Kidney tubule cell (primary cell): Measurements from ENCODE around the gene LDLRAD4.

Source experiments
- DNase-seq: peaks from one replicate; pipeline ENCODE4 v3.0.0-alpha.2; 2018; ENCODE audit warnings: low spot score

LDLRAD4 gene

DNA sequence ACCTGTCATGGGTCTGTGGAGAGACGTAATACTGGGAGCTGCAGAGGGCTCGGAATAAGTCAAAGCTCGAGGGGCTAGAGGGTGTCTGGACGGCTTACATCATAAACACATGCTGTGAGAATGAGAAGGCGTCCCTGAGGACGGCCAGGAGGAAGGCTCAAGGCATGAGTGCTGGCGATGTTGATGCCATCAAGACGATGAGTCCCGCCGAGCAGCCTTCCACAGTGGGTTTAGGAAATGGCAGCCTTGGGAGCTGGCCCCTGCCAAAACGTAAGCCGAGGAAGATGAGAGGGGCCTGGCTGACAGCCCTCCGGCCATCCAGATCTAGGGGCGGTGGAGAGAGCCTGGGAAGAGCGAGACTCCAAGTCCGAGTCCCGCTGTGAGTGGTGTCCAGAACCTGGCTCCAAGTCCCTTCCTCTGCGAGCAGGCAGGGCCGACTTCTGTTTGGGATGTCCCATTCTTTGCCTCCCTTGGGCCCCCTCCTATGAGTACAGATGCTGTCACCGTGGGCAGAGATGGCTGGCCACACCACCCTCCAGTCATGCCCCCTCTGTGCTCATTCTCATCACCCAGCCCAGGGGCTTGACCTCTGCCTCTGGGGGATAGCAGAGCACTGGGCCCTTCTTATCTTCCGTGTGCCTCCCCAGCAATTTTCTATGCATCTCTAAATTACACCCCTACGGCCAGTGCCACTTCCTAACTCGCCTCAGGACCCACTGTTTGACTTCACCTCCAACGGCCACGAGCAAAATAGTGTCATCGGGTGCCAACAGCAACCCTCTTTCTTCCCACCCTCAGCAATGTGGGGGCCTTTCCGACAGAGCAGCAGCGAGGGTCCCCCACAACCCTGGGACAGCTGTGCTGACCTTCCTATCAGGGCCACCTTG lies 332.1 kb downstream of the LDLRAD4 start:
- DNase-seq: no peak

DNA sequence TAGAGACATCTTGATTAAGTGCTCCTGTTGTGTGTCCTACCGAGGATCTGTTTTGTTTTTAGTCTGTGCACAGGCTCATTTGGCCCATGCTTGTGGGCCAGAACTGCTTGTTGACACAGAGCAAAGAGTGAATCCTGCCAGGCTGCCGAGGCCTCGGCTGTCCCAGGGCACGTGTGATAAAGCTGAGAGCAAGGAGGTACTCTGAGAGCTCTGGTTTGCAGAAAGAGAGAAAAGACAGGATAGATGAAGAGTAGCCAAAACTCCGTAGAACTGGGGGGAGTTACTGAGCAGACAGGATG lies 332.7 kb downstream of the LDLRAD4 start:
- no peak for DNase-seq

DNA sequence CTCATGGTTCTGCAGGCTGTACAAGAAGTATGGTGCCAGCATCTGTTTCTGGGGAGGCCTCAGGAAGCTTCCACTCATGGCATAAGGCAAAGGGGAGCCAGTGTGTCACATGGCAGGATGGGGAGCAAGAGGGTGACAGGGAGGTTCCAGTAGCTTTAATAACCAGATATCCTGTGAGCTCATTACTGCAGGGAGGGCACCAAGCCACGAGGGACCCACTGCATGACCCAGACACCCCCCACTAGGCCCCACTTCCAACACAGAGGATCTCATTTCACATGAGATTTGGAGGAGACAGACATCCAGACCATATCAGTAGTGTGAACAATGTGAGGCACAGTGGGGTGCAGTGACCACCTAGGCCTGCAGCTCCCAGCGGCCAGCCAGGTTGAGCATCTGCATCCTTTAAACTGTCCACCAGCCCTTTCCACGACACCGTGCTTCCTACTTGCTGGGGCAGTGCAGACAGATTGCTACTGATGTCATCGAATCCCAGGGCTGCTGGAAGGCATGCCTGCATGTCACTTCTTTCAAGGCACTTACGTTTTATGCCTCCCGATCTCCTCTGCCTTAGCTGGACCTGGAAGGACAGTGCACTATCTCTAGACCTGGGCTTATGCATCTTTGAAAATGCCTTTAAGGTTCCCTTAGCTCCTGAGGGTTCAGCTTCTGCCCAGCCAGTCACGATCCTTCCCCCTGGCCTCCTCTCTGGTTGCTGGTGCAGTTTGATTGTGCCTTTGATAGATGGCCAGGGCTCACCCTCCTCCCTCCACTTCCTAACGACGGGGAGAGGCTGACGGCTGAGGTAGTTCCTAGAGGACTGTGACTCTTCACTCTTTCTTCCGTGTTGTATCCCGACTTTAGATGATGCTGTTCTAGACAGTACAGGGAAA lies 333.5 kb downstream of the LDLRAD4 start:
- DNase-seq: no peak

DNA sequence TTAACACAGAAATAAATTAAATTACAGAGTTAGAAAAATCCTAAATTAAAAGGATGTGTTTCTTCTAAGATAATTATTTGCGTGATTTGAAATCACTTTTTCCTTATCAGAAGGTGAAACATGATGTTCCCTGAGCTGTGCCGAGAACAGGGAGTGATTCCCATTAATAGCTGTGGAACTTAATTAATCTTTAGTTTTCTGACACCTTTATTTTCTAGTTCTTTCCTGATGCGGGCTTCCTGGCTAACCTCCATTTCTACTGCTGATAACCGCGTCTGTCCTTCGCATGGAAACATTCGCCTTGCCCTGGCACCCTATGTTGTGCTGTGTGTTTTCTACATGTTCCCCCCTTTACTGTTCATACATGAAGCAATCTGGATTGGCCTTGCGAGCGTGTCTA lies 334.9 kb downstream of the LDLRAD4 start:
- DNase-seq: no peak

DNA sequence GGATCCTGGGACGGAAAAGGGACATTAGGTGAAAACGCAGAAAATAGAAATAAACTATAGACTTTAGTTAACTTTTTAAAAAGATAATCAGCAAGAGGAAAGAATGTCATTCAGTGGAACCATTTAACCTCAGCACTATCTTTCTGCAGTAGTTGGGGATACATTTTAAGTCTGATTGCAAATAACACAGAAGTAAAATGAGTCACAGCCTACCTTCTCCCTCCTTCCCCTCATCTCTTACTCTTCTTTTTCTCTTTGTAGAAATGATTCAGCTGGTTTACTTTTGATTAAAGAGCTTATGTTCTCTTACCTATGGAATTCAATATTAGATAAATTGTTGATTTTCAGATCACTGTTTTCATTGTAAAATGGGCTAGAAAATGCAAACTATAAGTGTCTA lies 336.6 kb downstream of the LDLRAD4 start:
- no peak for DNase-seq

DNA sequence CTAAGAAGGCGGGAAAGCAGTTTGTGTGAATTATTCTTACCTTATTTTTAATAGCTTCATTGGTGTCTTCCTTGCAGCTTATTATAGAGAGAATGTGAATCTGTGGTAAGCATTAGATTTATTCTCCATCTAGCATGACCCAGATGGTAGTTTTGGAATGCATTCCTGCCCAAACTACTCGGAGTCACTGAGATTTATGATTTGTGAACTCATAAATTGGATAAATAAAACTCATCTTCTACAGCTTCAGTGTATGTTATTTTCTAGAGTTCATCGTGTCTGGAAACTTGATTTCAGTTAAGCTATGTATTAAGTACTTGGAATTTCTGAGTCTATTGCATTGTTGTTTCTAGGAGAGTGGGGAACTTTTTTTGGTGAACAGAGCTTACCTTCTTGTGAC lies 337.3 kb downstream of the LDLRAD4 start:
- DNase-seq: no peak

DNA sequence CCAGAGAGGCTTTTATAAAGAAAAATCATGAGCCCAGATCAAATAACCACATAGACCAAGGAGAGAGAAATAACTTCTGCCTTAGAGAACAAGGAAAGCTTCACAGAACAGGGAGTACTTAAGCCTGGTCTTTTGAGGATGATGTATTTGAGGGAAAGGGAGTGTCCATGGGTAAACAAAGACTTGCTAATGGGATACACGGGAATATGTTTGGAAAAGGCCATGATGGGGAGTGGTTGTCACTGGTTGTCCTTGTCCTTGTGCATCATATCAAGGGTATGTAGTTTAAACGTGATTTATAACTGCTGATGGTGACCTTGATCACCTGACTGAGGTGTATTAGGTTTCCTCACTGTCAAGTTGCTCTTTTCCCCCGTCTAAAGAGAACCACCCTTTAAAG lies 337.9 kb downstream of the LDLRAD4 start:
- no peak for DNase-seq

DNA sequence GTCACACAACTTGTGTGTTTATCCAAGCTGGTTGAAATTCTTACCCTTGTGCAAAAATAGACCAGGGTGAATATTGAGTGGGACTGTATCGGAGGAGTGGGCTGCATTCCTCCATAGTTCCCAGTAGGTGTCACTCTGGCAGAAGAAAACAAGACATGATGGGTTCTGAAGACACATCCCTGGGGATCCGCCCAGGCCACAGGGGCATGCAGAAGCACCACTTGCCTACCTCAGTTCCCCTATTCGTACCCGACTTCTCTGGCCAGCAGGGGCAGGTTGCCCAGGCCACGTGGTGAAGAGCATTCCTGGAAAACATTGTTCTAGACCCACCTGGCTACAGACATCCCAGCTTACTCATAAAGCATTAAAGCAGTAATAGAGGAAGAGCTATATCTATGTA lies 339.6 kb downstream of the LDLRAD4 start:
- peak; percentile 60 for DNase-seq

DNA sequence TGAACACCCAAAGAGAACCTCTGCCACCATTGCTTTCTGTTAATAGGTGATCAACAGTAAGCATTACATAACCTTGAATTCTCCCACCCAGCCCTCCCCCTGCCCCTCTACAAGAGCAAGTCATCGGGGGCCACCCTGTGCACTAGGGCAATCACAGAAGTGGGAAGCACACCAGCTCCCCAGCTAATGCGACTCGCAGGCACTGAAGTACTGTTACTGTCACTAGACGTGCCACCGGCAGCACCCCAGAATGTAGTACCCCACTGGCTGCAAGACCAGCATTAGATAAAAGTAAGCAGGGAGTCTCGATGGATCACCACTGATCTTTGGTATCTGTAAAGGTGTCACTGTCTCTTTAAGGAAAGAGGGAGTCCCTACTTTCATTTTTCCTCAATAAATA lies 340.2 kb downstream of the LDLRAD4 start:
- no peak for DNase-seq

DNA sequence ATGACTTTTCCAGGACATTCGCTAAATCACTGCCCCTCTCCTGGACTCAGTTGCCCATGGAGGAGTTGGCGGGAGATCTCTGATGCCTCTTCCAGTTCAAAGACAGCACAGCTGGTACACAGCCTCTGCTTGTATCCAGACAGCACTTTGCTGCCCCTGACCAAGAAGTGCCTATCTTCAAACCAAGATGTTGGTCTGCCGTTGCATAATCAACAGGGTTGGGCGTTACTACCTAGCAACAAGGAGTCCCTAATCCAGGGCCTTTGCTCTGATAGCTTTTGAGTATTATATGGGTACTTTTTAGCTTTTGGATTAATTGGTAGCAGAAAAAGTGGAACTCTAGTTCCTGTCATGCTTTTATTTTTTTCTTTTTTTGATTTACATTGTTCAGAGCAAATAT lies 341.2 kb downstream of the LDLRAD4 start:
- DNase-seq: no peak

DNA sequence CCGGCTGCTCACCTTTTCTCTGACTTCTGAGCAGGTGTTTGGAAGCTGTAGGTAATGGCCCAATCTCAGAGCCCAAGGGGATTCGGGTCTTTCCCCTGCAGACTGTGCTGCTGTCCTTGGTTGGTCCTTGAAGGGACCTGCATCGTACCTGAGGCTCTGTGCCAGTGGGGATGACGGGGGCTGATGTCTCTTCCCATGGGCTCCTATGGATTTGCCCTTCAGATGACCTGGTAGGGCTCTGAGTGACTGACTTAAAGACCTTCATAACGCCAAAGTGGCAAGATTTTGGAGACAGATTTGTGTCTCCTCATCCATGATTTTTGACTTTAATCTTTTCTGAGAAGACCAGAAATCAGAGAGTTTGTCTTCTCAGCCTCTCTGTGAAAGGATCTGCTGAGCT lies 341.7 kb downstream of the LDLRAD4 start:
- no peak for DNase-seq

DNA sequence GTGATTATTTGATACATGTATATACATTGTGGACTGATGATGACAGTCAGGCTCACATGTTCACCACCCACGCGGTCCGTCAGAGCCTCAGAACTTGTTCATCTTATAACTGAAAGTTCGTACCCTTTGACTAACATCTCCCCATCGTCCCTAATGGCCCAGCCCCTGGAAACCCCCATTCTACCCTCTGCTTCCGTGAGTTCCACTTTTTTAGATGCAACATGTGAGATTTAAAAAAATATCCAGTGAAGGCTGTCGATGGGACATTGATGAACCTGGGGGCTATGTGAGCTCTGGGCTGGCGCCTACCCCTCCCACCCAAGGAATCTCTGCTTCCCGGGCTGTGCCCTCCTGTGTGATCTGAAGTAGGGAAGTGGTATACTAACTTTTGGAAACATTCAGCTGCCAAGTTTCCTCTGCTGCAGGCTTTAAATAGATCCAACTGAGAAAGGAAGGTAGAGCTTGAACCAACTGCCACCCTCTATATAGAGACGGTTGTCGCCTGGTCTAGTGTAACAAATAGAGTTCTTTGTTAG lies 344.0 kb downstream of the LDLRAD4 start:
- DNase-seq: no peak

DNA sequence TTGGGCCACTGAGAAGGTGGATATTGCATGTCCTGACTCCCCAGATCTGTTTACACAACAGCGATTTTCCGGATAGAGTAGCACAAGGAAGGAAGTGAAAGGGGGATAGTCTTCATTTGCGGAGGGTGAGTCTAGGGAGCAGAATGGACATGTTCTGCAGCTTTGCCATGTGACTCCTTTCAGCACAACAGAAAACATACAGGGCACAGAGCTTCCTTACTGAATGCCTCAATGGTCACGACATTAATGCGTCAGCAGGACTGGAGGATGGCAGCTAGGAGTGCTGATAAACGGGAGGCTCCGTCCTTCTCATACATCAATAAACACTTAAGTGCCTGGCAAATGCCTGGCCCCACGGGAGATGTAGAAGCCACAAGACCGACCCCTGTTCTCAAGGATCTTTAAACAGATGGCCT lies 344.8 kb downstream of the LDLRAD4 start:
- DNase-seq: peak; percentile 41

DNA sequence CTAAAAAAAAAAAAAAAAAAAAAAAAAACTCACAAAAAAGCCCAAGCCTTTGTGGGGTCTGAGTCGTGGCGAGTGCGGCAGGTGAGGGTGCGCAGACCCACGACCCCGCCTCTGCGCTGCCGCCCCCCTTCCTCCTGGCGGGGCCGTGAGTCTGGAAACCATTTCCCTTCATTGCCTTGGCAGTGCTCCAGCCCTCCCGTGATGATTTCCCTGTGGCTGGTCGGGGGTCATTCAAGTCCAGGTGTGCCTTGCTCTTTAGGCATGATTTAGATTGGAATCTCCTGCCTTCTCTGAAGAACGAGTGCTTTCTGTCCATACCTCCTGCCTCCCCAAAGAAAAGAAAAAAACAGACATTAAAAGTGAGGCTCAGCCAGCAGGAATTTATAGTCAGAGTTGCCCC lies 346.0 kb downstream of the LDLRAD4 start:
- peak; percentile 18 for DNase-seq

DNA sequence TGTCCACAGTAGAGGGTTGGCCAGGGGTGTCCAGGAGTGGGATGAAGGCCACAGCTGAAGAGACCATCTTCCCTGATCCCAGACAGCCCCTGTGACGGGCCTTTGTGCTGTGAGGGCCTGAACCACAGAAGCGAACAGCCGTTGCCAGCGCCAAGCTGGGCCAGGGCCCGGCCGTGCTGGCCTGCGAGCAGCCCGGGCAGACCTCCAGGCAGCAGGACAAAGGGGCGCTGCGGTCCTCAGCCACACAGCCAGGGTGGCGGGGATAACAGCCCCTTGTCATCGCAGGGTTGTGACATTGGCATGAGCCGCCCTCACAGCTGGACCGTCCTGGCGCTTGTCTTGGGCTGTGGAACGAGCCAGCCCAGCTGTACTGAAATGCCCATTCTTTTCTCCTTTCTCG lies 346.7 kb downstream of the LDLRAD4 start:
- no peak for DNase-seq

DNA sequence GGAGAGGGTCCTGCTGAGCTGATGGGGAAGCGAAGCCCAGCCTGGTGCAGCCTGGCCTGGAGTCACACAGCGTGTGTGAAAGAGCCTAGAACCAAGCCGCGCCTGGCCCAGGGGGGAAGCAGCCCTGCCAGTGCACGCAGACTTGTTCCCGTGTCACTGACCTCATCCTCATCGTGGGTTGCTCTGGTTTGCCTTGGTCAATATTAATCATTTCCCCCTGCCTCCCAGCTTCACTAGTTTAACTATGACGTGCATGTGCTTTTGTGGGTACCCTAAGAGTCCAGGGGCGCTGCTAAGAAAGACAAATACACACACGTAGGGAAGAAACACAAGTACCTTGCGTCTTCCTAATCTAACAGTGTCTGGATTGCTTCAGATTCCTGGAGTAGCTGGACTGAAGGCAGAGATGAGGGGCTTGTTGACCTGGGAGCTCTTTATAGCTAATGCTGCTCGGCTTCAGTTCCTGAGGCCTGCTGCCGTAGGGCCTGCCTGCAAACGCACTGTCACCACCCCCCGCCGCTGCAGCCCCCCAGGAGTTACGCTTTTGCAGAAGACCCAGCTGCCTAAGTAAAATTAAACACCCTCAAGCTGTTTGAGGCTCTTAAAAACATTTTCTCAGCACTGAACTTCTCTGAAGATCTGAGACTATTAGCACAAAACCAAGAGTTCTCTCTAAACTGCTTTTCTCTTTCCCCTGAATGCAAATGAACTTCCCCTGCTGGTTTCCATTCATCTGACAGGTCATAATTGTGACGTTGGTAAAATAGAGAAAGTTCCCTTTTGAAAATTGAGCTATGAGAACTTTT lies 348.6 kb downstream of the LDLRAD4 start:
- DNase-seq: no peak

DNA sequence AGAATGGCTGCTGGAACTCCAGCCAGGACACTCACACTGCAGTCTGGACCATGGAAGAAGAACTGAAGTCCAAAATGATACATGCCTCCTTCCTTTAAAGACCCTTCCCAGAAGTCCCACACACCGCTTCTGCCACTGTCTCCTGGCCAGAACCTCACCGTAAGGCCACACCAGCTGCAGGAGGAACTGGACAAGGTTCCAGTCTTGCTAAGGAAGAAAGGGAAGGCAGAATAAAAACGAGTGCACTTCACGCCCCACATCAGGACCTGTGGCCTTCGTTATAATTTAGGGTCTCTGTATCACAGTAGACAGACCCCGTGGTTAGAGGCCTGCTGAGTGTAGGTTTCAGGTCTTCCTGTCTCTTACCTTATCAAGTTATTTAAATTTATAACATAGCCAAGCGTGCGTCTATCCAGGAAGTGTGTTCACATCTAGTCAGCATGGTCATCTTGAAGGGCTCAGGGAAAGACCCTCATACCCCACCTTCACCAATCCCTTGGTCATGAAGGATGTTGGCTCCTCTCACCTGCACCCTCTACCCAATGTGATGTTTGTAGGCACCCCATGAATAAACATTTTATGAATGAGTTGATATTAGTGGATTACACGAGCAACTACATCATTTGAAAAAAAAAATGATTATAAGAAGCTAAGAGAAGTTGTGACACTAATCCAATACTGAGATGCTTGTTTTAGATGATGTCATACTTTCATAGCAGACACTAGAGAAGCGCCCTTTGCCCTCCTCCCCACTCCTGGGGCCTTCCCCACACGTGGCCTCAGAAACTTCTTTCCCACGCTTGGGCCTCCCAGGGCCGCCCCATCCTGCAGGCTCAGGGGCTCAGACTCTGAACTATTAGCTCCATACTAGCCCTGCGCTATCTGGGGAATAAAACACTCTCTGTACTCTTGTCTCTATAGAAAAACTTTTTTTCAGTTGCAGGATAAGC lies 350.2 kb downstream of the LDLRAD4 start:
- no peak for DNase-seq

DNA sequence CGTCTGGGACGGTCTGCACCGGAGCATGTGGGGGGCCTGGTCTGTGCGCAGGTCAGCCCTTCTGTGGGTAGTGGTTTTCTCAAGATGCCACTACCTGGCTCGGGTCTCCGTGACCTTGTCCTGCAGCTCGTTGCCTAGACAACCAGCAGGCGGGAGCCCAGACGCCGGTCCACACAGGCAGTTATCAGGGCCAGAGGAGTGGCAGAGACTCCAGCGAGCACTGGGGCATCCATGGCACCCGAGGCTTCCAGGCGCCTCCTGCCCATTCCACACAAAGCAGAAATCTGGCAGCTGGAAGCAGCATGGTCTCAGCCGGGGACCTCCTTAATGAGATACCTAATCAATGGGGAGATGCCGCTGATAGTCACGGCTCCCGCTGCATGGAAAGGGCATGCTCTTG lies 351.7 kb downstream of the LDLRAD4 start:
- peak; percentile 63 for DNase-seq

DNA sequence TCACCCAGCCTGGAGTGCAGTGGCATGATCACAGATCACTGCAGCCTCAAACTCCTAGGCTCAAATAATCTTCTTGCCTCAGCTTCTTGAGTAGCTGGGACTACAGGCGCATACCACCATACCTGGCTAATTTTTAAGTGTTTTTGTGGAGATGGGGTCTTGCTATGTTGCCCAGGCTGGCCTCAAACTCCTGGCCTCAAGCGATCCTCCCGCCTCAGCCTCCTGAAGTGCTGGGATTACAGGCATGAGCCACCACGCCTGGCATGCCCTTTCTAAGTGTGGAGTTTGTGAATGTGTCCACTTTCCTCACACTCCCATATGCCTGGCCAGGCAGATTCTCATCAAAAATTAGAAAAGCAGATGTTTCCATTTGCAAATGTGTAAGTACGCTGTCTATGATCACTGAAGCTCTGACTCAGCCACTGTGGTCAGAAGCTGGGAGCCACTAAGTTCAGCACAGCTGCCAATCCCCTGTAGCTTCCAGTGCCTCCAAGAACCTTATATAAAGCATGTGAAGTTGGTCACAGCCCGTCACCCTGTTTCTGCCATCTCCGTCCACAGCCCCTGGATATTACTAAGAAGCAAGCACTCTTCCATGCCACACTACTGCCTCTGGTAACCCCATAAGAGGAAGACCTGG lies 352.4 kb downstream of the LDLRAD4 start:
- peak; percentile 9 for DNase-seq

DNA sequence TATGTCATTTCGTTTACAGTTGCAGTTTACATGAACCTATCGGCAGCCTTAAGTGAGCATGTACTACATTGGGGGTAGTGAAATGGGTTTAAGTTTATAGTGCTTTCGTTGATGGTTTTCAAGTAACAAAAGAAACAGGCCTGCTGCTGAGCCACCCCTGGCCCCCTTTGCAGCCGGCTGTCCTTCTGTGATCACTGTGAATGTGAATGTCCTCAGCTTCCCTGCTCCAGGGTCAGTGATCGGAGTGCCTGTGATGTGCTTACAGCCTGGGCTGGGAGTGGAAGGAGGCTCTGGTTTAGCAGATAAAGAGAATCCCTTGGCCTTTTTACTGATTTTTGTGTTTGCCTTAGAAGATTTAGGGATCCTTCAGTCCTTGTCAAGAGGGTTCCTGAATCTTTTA lies 353.6 kb downstream of the LDLRAD4 start:
- DNase-seq: no peak

DNA sequence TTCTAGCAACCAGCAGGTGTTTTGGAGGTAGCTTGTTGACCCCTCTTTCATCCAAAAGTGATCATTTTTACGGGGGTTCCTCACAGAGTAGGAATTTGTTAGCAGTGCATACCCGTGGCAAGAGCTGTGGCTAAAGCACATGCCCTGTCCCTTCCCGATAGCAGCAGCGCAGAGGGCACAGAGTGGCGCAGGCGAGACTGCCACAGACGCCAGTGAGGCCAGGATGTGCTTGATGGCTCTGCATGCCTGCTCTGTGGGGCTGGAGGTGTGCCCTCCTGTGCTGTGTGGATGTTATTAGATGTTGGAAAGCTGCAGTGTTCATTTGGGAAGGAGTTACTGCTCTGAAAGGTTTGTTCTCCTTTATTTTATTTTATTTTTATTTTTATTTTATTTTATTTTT lies 354.2 kb downstream of the LDLRAD4 start:
- DNase-seq: no peak
